GM19239 (cell line): ENCODE data around the gene SUCLG1.
A peak's percentile ranks its signal among the peaks of the same experiment; 100 is the strongest.

ENCODE experiments used
- DNase-seq: peaks from one replicate; pipeline ENCODE4 v3.0.0; 2011; ENCODE audit warnings: low spot score; ENCODE audit not compliant: insufficient read length
- FAIRE-seq: peaks from 2 replicates; lab custom pipeline; 2011; peaks lifted over from hg19 to GRCh38; lab: Jason Lieb, UNC

Gene SUCLG1

GRCh38 chr2:84459018-84459943 lies at the start of gene SUCLG1:
Gene SUCLG1 (minus strand): TSS chr2:84459280. CDS start chr2:84459269, 11 bp downstream.
- peak; percentile 97 for FAIRE-seq
- peak; percentile 78 for DNase-seq

- no peak for DNase-seq
- no peak for FAIRE-seq
These were observed 39.2 kb upstream of the SUCLG1 start for GRCh38 chr2:84498150-84498799.

- DNase-seq (no peak), FAIRE-seq (no peak)
These were observed 38.2 kb upstream of the SUCLG1 start for GRCh38 chr2:84497285-84497684.

GRCh38 chr2:84496386-84496785 lies 37.3 kb upstream of the SUCLG1 start:
- no peak for FAIRE-seq
- no peak for DNase-seq

GRCh38 chr2:84495539-84496146 lies 36.6 kb upstream of the SUCLG1 start:
- FAIRE-seq (peak; percentile 79), DNase-seq (peak; percentile 17)

DNA sequence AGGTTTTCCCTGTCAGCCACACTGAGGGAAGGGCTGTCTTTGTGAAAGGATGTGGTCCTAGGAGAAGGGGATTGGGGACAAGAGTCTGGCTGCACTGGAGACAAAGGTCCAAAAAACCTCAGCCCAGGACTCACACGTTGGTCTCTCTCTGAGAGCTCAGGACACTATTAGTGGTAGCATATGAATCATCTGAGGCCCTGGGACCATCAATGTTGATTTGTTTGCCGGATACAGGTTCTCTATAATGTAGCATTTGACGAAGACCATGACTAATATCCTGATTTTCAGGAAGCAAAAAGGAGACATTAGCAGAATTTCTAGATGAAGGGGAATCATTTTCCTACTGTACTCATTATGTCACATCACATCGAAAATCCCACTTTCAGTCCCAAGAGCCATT lies 35.0 kb upstream of the SUCLG1 start:
- no peak for DNase-seq

DNA sequence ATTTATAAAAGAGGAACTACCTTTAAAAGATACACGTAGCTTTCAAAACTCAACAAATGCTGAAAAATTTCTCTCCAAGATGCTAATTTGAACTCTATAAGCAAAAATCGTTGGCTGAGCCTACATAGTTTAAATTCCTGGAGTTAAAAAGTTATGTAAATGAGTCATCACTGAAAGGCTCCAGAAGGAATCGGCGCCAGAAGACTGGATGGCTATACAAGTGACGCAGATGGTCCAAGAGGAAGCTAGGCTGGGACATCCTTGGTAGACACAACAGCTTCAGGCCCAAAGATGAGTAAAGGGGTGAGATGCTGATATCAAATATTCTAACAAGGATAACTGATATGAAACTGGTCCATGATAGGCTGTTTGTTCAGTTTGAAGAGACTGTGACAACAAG lies 34.4 kb upstream of the SUCLG1 start:
- DNase-seq, result no peak
- no peak for FAIRE-seq

More for the DNA sequence above, 35.0 kb upstream of the SUCLG1 start:
- no peak for FAIRE-seq

- DNase-seq (no peak), FAIRE-seq (no peak)
These were observed 33.5 kb upstream of the SUCLG1 start for GRCh38 chr2:84492571-84492970.

GRCh38 chr2:84491741-84492140 lies 32.7 kb upstream of the SUCLG1 start:
- no peak for FAIRE-seq
- DNase-seq, result no peak

- no peak for FAIRE-seq
- DNase-seq, result no peak
These were observed 32.2 kb upstream of the SUCLG1 start for GRCh38 chr2:84491256-84491655.

DNA sequence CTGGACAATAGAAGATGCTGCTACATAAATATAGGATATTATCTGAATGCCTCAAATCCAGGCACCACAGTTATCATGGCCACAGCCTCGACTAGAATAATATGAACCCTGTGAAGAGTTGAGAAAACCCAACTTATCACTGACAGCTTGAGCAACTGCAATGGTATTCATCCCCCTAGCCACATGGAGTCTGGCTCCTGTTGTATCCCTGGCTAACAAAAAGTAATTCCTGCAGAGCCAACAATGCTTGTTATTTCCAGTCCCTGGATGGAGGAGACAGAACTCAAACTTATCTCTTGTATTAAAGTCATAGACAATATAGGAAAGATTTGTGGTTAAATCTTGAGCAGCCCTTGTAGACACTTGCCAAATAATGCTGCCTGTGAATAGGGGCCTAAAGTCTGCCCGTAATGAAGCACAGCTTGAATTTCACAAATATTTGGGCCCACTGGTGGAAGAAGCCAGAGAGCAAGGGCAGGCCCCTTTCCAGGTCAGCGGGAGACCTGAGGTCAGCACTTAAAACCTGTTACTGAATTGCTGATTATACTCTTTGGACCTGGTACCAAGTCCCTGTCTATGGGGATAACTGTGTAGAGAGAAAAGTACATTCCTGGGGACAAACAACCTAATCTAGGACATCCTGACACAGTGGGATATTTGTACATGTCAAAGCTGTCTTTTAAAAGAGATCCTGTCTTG lies 28.4 kb upstream of the SUCLG1 start:
- DNase-seq (no peak), FAIRE-seq (no peak)

DNA sequence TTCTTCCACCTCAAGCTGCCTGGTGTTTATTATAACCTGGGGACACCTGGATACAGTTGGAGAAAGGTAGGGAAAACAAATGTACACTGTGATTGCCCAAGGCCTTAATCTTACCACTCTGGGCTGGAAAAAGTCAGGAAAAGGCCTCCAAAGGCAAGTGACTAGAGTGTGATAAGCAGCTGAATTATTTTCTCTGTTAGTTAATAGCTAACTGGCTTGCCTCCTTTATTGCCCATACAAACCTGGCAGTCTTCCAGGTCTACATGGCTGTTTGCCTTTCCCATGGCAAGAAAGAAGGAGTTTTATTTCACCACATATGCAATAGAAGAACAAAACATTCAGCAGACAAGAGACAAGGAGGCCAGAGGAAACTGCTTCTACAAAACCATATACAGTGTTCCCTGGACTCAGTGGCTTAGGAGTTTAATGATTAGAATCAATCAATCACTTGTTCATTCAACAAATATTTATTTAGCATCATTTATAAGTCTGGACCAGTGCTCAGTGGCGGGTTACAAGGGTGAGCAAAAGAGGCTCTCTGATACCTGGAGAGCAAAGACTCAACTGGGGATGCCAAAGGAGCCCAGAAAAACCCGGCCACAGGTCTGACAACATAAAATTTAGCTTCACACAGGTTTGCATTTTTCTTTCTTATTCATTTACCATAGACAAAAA lies 27.5 kb upstream of the SUCLG1 start:
- DNase-seq (no peak), FAIRE-seq (no peak)

DNA sequence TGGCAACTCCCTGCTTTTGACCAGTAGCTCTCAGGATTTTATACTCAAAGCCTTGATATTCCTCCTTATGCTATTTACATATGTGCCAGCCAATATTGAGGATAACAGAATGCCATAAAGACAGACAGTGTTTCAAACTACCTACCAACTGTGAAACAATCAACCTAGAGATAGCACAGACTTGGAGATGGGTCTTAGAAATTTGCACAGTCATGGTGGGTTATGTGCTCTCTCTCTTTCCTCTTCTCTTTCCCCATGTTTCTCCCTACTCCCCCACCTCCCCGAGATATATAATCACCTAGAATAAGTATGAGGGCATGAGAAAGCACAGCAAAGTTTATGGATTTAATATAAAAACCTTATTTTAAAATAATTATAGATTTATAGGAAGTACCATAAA lies 24.2 kb upstream of the SUCLG1 start:
- DNase-seq (no peak), FAIRE-seq (no peak)

GRCh38 chr2:84482603-84483002 lies 23.5 kb upstream of the SUCLG1 start:
- DNase-seq, result no peak
- no peak for FAIRE-seq

- FAIRE-seq, result no peak
These were observed 22.6 kb upstream of the SUCLG1 start for GRCh38 chr2:84481702-84482101.

GRCh38 chr2:84478867-84479266 lies 19.8 kb upstream of the SUCLG1 start:
- no peak for DNase-seq
- FAIRE-seq, result no peak

More at GRCh38 chr2:84481702-84482101, 22.6 kb upstream of the SUCLG1 start:
- no peak for DNase-seq

GRCh38 chr2:84477886-84478285 lies 18.8 kb upstream of the SUCLG1 start:
- DNase-seq (no peak), FAIRE-seq (no peak)

DNA sequence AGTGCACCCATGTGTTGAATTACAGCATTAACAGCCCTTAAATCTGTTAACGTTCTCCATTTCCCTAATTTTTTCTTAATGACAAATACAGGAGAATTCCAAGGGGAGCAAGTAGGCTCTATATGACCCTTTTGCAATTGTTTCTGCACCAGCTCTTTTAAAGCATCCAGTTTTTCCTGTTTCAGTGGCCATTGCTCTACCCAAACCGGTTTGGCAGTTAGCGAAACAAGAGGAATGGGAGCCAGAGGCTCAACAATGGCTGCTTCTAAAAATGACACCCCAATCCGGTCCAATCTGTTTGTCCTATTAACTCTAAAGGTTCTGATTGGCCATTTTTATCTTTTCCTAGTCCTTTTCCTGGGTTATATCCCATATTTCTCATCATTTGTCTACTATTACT lies 15.1 kb upstream of the SUCLG1 start:
- FAIRE-seq (no peak), DNase-seq (no peak)

DNA sequence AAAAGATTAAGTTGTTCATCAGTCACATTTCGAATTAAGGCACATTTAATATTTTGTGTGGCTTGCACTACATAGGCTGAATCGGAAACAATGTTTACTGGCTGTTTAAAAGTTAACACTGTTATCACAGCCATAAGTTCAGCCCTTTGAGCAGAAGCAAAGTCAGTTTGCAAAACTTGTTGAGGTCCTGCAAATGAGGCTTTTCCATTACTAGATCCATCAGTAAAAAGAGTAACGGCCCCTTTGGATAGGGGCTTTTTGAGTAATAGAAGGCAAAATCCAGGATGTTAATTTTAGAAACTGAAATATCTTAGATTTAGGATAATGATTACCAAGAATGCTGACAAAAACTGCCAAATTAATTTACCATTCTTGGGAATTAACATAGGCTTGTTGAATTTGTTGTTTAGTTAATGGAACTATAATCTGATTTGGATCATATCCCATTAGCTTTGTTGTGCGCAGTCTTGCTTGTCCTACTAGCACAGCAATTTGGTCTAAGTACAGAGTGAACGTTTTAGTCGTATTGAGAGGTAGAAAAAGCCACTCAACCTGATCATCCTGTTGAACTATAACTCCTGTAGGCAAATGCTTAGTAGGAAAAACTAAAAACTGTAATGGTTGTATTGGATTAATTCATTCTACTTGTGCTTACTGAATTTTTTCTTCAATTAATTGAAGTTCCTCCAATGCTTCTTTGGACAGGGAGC lies 13.9 kb upstream of the SUCLG1 start:
- DNase-seq (no peak), FAIRE-seq (no peak)
